Peyer's patch (tissue), 4 donors: ENCODE measurements around the gene NUP153. TPM values are rescaled to one million over a fixed set of nuclear protein-coding genes. Genes with fewer than 3 reads are reported as not detected.

Source experiments
- DNase-seq, 3 donors: peaks; one replicate each; pipeline ENCODE4 v3.0.0-alpha.2; 2017 to 2019
- H3K27ac ChIP-seq, 4 donors: fragments of 200-600 bp; sonication (generic); one replicate each; pipeline ENCODE4 v1.5.1; 2016 to 2019
- H3K27me3 ChIP-seq, 2 donors: fragments of 200-600 bp; sonication (generic); one replicate each; pipeline ENCODE4 v1.5.1; 2019
- H3K36me3 ChIP-seq, 3 donors: fragments of 200-600 bp; sonication (generic); one replicate each; pipeline ENCODE4 v1.5.1; 2016 to 2019
- H3K4me1 ChIP-seq, 4 donors: fragments of 200-600 bp; sonication (generic); one replicate each; pipeline ENCODE4 v1.5.1; 2016 to 2019
- H3K4me3 ChIP-seq, 4 donors: fragments of 200-600 bp; sonication (generic); 1 replicate in 3 of 4; 2 replicates in 1 of 4; pipeline ENCODE4 v1.5.1; 2016 to 2019; ENCODE audit warnings: mild to moderate bottlenecking in 1 of 4
- H3K9me3 ChIP-seq, 4 donors: fragments of 200-600 bp; sonication (generic); one replicate each; pipeline ENCODE4 v1.5.1; 2016 to 2019; ENCODE audit warnings: mild to moderate bottlenecking in 1 of 4
- CTCF ChIP-seq, 6 experiments: fragments of 450-650 bp in 4 of 6; fragments of 200-600 bp in 2 of 6; sonication (generic) in 1 of 6; IDR thresholded peaks; one replicate each; pipeline ENCODE4 v1.5.1; 2017 to 2019; ENCODE audit warnings: antibody characterized with exemption in 6 of 6, mild to moderate bottlenecking in 3 of 6, moderate library complexity in 1 of 6
- POLR2A ChIP-seq, 2 donors: fragments of 450-650 bp; IDR thresholded peaks; one replicate each; pipeline ENCODE4 v1.5.1; 2017; ENCODE audit warnings: antibody characterized with exemption in 2 of 2, mild to moderate bottlenecking in 2 of 2, moderate library complexity in 2 of 2
- total RNA-seq, 4 donors: library from RNA; depleted of rRNA; stranded (reverse); fragments of >200 nt; gene quantifications; one replicate each; pipeline ENCODE4 v1.1.0, GENCODE V29; 2016

NUP153 gene
- total RNA-seq, 4 donors from 2014 or later: 21.5 to 47.0 (median 26.8) TPM

GRCh38 chr6:17700421-17701416, 6.0 kb downstream of the NUP153 start:
- H3K36me3 ChIP-seq: peaks cover 0 to 6% (median 0%) of the 10 kb centered on the region in 3 donors
- no peaks in the 10 kb centered on the region for H3K9me3 ChIP-seq
- TF ChIP-seq POLR2A (IDR thresholded peaks at IDR 0.05) (no peak), CTCF (IDR thresholded peaks at IDR 0.05) (no peak)
- H3K27ac ChIP-seq: peak overlapping the region in 1 of 4 donors; percentile 97
- no peaks in the 10 kb centered on the region for H3K27me3 ChIP-seq
- H3K4me3 ChIP-seq: no peak overlapping the region
- H3K4me1 ChIP-seq: peaks cover 0 to 42% (median 6%) of the 10 kb centered on the region in 4 donors
- no peak for DNase-seq

GRCh38 chr6:17691925-17692538, 14.7 kb downstream of the NUP153 start:
- Histone ChIP-seq H3K27ac (no peak overlapping the region), H3K4me3 (no peak overlapping the region), H3K4me1 (peaks cover 0 to 8% (median 0%) of the 10 kb centered on the region in 4 donors), H3K9me3 (no peaks in the 10 kb centered on the region), H3K36me3 (peaks cover 0 to 15% (median 0%) of the 10 kb centered on the region in 3 donors), H3K27me3 (no peaks in the 10 kb centered on the region)
- TF ChIP-seq CTCF (IDR thresholded peaks at IDR 0.05) (no peak), POLR2A (IDR thresholded peaks at IDR 0.05) (no peak)
- DNase-seq: no peak

GRCh38 chr6:17688481-17688880, 18.2 kb downstream of the NUP153 start:
- no peak for DNase-seq
- no peaks in the 10 kb centered on the region for H3K27me3 ChIP-seq
- peaks cover 0 to 23% (median 0%) of the 10 kb centered on the region in 3 donors for H3K36me3 ChIP-seq
- H3K4me3 ChIP-seq: no peak overlapping the region
- no peaks in the 10 kb centered on the region for H3K9me3 ChIP-seq
- no peak for TF ChIP-seq CTCF (IDR thresholded peaks at IDR 0.05)
- TF ChIP-seq POLR2A (IDR thresholded peaks at IDR 0.05): no peak
- H3K27ac ChIP-seq: no peak overlapping the region
- peaks cover 0 to 2% (median 0%) of the 10 kb centered on the region in 4 donors for H3K4me1 ChIP-seq

GRCh38 chr6:17687136-17687535, 19.6 kb downstream of the NUP153 start:
- H3K27me3 ChIP-seq: no peaks in the 10 kb centered on the region
- TF ChIP-seq POLR2A (IDR thresholded peaks at IDR 0.05) (no peak), CTCF (IDR thresholded peaks at IDR 0.05) (no peak)
- H3K4me1 ChIP-seq: no peaks in the 10 kb centered on the region
- DNase-seq: no peak
- no peaks in the 10 kb centered on the region for H3K9me3 ChIP-seq
- no peak overlapping the region for H3K27ac ChIP-seq
- H3K4me3 ChIP-seq: no peak overlapping the region
- peaks cover 0 to 23% (median 0%) of the 10 kb centered on the region in 3 donors for H3K36me3 ChIP-seq

GRCh38 chr6:17684134-17684533, 22.6 kb downstream of the NUP153 start:
- Histone ChIP-seq H3K36me3 (peaks cover 0 to 23% (median 0%) of the 10 kb centered on the region in 3 donors), H3K9me3 (no peaks in the 10 kb centered on the region), H3K27me3 (no peaks in the 10 kb centered on the region), H3K27ac (no peak overlapping the region), H3K4me3 (no peak overlapping the region), H3K4me1 (no peaks in the 10 kb centered on the region)
- no peak for DNase-seq
- no peak for TF ChIP-seq CTCF (IDR thresholded peaks at IDR 0.05)
